HCT116 (cell line): ENCODE measurements around the gene TEK. TPM values are rescaled to one million over a fixed set of nuclear protein-coding genes. Genes with fewer than 3 reads are reported as not detected.

ENCODE experiments used
- ATAC-seq: fragments of 200-7000 bp; cut with Tn5 transposase; 2 replicates; pipeline ENCODE4 v1.9.1; 2020; ENCODE audit warnings: mild to moderate bottlenecking, moderate library complexity
- BruUV-seq: library from RNA; stranded (reverse); fragments of 400-500 nt; replicated peaks from 2 replicates; lab custom pipeline; 2021; lab: Mats Ljungman, UMichigan
- CTCF ChIA-PET: fragments of 300-600 bp; sonication (Branson Sonifier 250); formaldehyde crosslinking; loops from one replicate; lab custom pipeline; 2021; ENCODE audit warnings: antibody characterized with exemption; lab: Charles Lee
- POLR2A ChIA-PET: fragments of 300-600, 350-600 bp; sonication (Branson Sonifier 250); formaldehyde crosslinking; loops from one replicate; lab custom pipeline; 2021; ENCODE audit warnings: antibody characterized with exemption; lab: Charles Lee
- RAD21 ChIA-PET, 2 experiments: fragments of 300-600 bp; sonication (Branson Sonifier 250); formaldehyde crosslinking; loops; one replicate each; lab custom pipeline; 2023; ENCODE audit warnings: low total read pairs in 2 of 2; ENCODE audit not compliant: uncharacterized antibody in 2 of 2, unreplicated experiment in 2 of 2, low non-redundant PET in 1 of 2; lab: Charles Lee
- DNase-seq: peaks from one replicate; pipeline ENCODE4 v3.0.0-alpha.2; 2010; ENCODE audit warnings: low read depth, low spot score
- H2AFZ ChIP-seq: fragments of 200-600 bp; shearing (Covaris generic), sonication (generic); 2 replicates; pipeline ENCODE4 v1.6.1; 2017; ENCODE audit warnings: low read depth, mixed run types, mixed read lengths, antibody characterized with exemption, low read length; ENCODE audit not compliant: poor library complexity, severe bottlenecking
- H3K27ac ChIP-seq: 2 replicates; pipeline ENCODE4 v1.5.1; 2012; ENCODE audit warnings: low read depth, low read length
- H3K27me3 ChIP-seq: fragments of 200-600 bp; sonication (generic); 2 replicates; pipeline ENCODE4 v1.6.1; 2016; ENCODE audit warnings: mixed run types, low read length, mixed read lengths; ENCODE audit not compliant: insufficient read depth
- H3K36me3 ChIP-seq, 2 experiments: fragments of 200-500 bp in 1 of 2; fragments of 200-600 bp in 1 of 2; sonication (Bioruptor generic) in 1 of 2; sonication (generic) in 1 of 2; 2 replicates each; pipeline versions ENCODE4 v1.5.1 to v1.6.1; 2014 to 2016; ENCODE audit warnings: low read length in 2 of 2, inconsistent platforms in 1 of 2, mixed read lengths in 1 of 2, mixed run types in 1 of 2; ENCODE audit not compliant: insufficient read depth in 2 of 2, control insufficient read depth in 1 of 2
- H3K4me1 ChIP-seq, 2 experiments: fragments of 200-600 bp in 1 of 2; sonication (generic) in 1 of 2; 2 replicates each; pipeline versions ENCODE4 v1.5.1 to v1.6.1; 2012 to 2017; ENCODE audit warnings: low read length in 2 of 2, inconsistent platforms in 1 of 2, mild to moderate bottlenecking in 1 of 2, mixed read lengths in 1 of 2, mixed run types in 1 of 2, moderate library complexity in 1 of 2; ENCODE audit not compliant: insufficient read depth in 2 of 2, control insufficient read depth in 1 of 2
- H3K4me2 ChIP-seq: fragments of 200-600 bp; sonication (generic); 2 replicates; pipeline ENCODE4 v1.6.1; 2017; ENCODE audit warnings: mixed run types, low read length, mixed read lengths
- H3K4me3 ChIP-seq, 2 experiments: fragments of 200-600 bp in 1 of 2; sonication (generic) in 1 of 2; replicated peaks in 1 of 2; 2 replicates each; pipeline ENCODE4 v1.5.1; 2011 to 2016; ENCODE audit warnings: low read length in 2 of 2, control low read depth in 1 of 2, low read depth in 1 of 2, mild to moderate bottlenecking in 1 of 2, mixed read lengths in 1 of 2, mixed run types in 1 of 2
- H3K79me2 ChIP-seq: fragments of 200-600 bp; sonication (generic); 2 replicates; pipeline ENCODE4 v1.6.1; 2017; ENCODE audit warnings: mild to moderate bottlenecking, mixed run types, low read length, moderate library complexity, mixed read lengths; ENCODE audit not compliant: insufficient read depth
- H3K9ac ChIP-seq: fragments of 200-600 bp; sonication (generic); 2 replicates; pipeline ENCODE4 v1.6.1; 2016; ENCODE audit warnings: low read length, mixed read lengths
- H3K9me2 ChIP-seq: fragments of 200-600 bp; sonication (generic), shearing (Covaris generic); 2 replicates; pipeline ENCODE4 v1.6.1; 2017; ENCODE audit warnings: mixed run types, mild to moderate bottlenecking, moderate library complexity; ENCODE audit not compliant: insufficient read depth
- H3K9me3 ChIP-seq, 2 experiments: fragments of 200-500 bp in 1 of 2; fragments of 200-600 bp in 1 of 2; sonication (Bioruptor generic) in 1 of 2; sonication (generic) in 1 of 2; 2 replicates each; pipeline ENCODE4 v1.6.1; 2014 to 2017; ENCODE audit warnings: low read length in 2 of 2, mixed read lengths in 2 of 2, inconsistent platforms in 1 of 2, low read depth in 1 of 2, mild to moderate bottlenecking in 1 of 2, mixed run types in 1 of 2, moderate library complexity in 1 of 2; ENCODE audit not compliant: control insufficient read depth in 1 of 2, insufficient read depth in 1 of 2
- H4K20me1 ChIP-seq: fragments of 200-600 bp; sonication (generic), shearing (Covaris generic); 2 replicates; pipeline ENCODE4 v1.6.1; 2017; ENCODE audit warnings: mixed run types, mild to moderate bottlenecking, moderate library complexity; ENCODE audit not compliant: insufficient read depth
- POLR2A ChIP-seq: IDR thresholded peaks from 2 replicates; pipeline ENCODE4 v1.7.0; 2011; ENCODE audit warnings: borderline replicate concordance; ENCODE audit not compliant: insufficient read depth, insufficient read length; ENCODE audit errors: extremely low read depth
- RAD21 ChIP-seq: IDR thresholded peaks from 2 replicates; pipeline ENCODE4 v1.6.1; 2012; ENCODE audit warnings: low read depth, mild to moderate bottlenecking
- SIN3A ChIP-seq: IDR thresholded peaks from 2 replicates; pipeline ENCODE4 v1.6.1; 2012; ENCODE audit warnings: low read depth
- SRF ChIP-seq: IDR thresholded peaks from 2 replicates; pipeline ENCODE4 v1.6.1; 2012; ENCODE audit warnings: low read depth
- YY1 ChIP-seq: IDR thresholded peaks from 2 replicates; pipeline ENCODE4 v1.6.1; 2011; ENCODE audit warnings: low read length, low read depth, moderate library complexity, mild to moderate bottlenecking; ENCODE audit not compliant: insufficient replicate concordance; ENCODE audit errors: extremely low read depth
- intact Hi-C: fragments of 100-400 bp; cut with micrococcal nuclease; formaldehyde crosslinking; loops from 2 replicates; pipeline ENCODE4 v1.10.0; 2022
- total RNA-seq: library from RNA; stranded (reverse); gene quantifications from one replicate; pipeline ENCODE4 v1.2.1, GENCODE V29; 2021; ENCODE audit not compliant: unreplicated experiment
- TF ChIP-seq, protein P1 (sequence below): IDR thresholded peaks from 2 replicates; pipeline ENCODE4 v1.6.1; 2011; ENCODE audit warnings: mild to moderate bottlenecking, low read length, moderate library complexity; ENCODE audit not compliant: insufficient replicate concordance; ENCODE audit errors: extremely low read depth

The TEK gene
- total RNA-seq, 1 experiment from 2014 or later, result 0.15 TPM

DNA sequence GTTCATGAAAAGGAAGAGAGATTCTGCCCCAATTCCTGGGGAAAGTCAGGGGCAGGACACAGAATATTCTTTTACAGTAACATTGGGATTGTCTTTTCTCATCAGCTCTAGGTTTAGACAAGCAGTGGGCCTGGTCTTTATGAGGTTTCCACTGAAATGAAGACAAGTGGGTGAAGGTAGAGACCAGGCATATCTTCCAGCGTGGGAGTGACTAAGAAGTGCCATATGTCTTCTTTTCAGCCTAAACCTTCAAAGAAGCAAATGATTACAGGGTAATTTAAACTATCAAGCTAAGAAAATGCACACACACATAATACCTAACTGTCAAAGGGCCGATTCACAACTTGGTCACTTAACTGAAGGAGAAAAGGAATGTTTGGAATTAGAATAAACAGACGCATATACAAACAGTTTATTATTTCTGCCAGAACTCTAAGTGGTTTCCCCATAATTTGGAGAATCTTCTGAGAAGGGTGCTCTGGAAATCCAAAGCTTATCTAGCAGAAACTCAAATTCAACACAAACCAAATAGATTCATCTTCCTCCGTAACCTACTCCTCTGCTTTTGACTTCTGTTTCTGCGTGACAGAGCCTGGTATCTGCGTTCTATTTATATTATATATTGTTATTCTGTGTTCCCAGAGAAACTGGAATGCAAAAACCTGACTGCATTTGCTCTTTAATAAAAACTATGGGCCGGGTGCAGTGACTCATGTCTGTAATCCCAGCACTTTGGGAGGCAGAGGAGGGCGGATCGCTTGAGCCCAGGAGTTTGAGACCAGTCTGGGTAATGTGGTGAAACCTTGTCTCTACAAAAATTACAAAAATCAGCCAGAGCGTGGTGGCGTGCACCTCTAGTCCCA, 22.0 kb upstream of the TEK start (continued):
- TF ChIP-seq, protein P1, sequence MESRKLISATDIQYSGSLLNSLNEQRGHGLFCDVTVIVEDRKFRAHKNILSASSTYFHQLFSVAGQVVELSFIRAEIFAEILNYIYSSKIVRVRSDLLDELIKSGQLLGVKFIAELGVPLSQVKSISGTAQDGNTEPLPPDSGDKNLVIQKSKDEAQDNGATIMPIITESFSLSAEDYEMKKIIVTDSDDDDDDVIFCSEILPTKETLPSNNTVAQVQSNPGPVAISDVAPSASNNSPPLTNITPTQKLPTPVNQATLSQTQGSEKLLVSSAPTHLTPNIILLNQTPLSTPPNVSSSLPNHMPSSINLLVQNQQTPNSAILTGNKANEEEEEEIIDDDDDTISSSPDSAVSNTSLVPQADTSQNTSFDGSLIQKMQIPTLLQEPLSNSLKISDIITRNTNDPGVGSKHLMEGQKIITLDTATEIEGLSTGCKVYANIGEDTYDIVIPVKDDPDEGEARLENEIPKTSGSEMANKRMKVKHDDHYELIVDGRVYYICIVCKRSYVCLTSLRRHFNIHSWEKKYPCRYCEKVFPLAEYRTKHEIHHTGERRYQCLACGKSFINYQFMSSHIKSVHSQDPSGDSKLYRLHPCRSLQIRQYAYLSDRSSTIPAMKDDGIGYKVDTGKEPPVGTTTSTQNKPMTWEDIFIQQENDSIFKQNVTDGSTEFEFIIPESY, result no peak
- no peak for TF ChIP-seq YY1
- TF ChIP-seq POLR2A, result no peak
- TF ChIP-seq SRF, result no peak
- TF ChIP-seq, all 23 proteins: peak for 0

DNA sequence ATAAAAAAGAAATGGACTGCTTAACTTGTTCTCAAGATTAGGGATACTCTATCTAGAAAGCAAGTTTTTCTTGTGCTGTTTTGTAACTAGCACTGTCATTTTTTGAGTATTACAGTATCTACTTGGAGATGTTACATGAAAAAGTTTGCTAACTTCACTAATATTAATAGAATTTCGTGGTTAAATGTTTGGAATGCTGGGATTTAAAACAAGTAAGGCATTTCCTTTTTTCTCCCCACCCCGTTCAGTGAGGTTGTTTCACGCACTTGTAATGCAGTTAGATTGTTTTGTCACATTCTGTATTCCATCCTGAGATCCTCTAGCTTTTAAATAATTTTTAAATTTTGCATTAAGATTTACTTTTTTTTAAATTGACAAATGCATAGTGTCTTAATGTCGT, 20.0 kb upstream of the TEK start:
- no peaks in the 10 kb centered on the region for H4K20me1 ChIP-seq
- no peak overlapping the region for H3K4me2 ChIP-seq
- CTCF ChIA-PET, result no interaction called here
- TF ChIP-seq YY1, result no peak
- no peak for TF ChIP-seq SIN3A
- no peak for TF ChIP-seq POLR2A
- no peak for TF ChIP-seq RAD21
- no TSS peak for BruUV-seq
- no peaks in the 10 kb centered on the region for H3K4me1 ChIP-seq
- no peak overlapping the region for H2AFZ ChIP-seq
- no peaks in the 10 kb centered on the region for H3K79me2 ChIP-seq
- DNase-seq (no peak), ATAC-seq (no peak)
- intact Hi-C loops, result no loop called here
- no peaks in the 10 kb centered on the region for H3K27me3 ChIP-seq
- no peaks in the 10 kb centered on the region for H3K36me3 ChIP-seq
- RAD21 ChIA-PET, result no interaction called here
- H3K9ac ChIP-seq, result no peak overlapping the region
- H3K27ac ChIP-seq, result no peak overlapping the region
- H3K9me2 ChIP-seq, result no peaks in the 10 kb centered on the region
- POLR2A ChIA-PET, result no interaction called here
- no peaks in the 10 kb centered on the region for H3K9me3 ChIP-seq
- no peak overlapping the region for H3K4me3 ChIP-seq
